Caco-2 (cell line): Measurements from ENCODE around the gene CACNA1S. TPM values are rescaled to one million over a fixed set of nuclear protein-coding genes. Genes with fewer than 3 reads are reported as not detected.

Experiments
- BruUV-seq: library from RNA; stranded (reverse); fragments of 400-500 nt; replicated peaks from 2 replicates; lab custom pipeline; 2021; lab: Mats Ljungman, UMichigan
- CTCF ChIA-PET: fragments of 300-600 bp; sonication (Branson Sonifier 250); formaldehyde crosslinking; loops from one replicate; lab custom pipeline; 2022; ENCODE audit warnings: antibody characterized with exemption; lab: Charles Lee
- POLR2A ChIA-PET: fragments of 300-600 bp; sonication (Branson Sonifier 250); formaldehyde crosslinking; loops from one replicate; lab custom pipeline; 2022; ENCODE audit warnings: antibody characterized with exemption; lab: Charles Lee
- DNase-seq, 2 experiments: peaks; one replicate each; pipeline versions ENCODE4 v3.0.0 to v3.0.0-alpha.2; 2020 to 2022
- H3K27me3 ChIP-seq: replicated peaks from 2 replicates; pipeline ENCODE4 v1.6.0; 2011; ENCODE audit warnings: low read length; ENCODE audit not compliant: control insufficient read depth, insufficient read depth
- H3K36me3 ChIP-seq: 2 replicates; pipeline ENCODE4 v1.5.1; 2011; ENCODE audit warnings: low read length; ENCODE audit not compliant: control insufficient read depth, insufficient read depth
- H3K4me1 ChIP-seq: fragments of 250-450 bp; sonication (Bioruptor Pico); 2 replicates; pipeline ENCODE4 v1.5.1; 2020; ENCODE audit warnings: mild to moderate bottlenecking
- H3K4me3 ChIP-seq: 2 replicates; pipeline ENCODE4 v1.5.1; 2011; ENCODE audit warnings: low read depth, mild to moderate bottlenecking, control low read depth, low read length
- H3K9me3 ChIP-seq: fragments of 250-450 bp; sonication (Bioruptor Pico); 2 replicates; pipeline ENCODE4 v1.5.1; 2020; ENCODE audit warnings: mild to moderate bottlenecking, moderate library complexity
- H3K27ac Mint-ChIP-seq: one replicate; pipeline ENCODE4 v1.8.0; 2022; ENCODE audit warnings: mixed read lengths; ENCODE audit not compliant: unreplicated experiment
- H3K27me3 Mint-ChIP-seq: one replicate; pipeline ENCODE4 v1.8.0; 2022; ENCODE audit warnings: mixed read lengths; ENCODE audit not compliant: insufficient read depth, unreplicated experiment
- H3K36me3 Mint-ChIP-seq: one replicate; pipeline ENCODE4 v1.8.0; 2022; ENCODE audit warnings: mild to moderate bottlenecking, mixed read lengths; ENCODE audit not compliant: insufficient read depth, unreplicated experiment
- H3K4me1 Mint-ChIP-seq: one replicate; pipeline ENCODE4 v1.8.0; 2022; ENCODE audit warnings: low read depth, mixed read lengths; ENCODE audit not compliant: unreplicated experiment
- H3K4me3 Mint-ChIP-seq: one replicate; pipeline ENCODE4 v1.8.0; 2022; ENCODE audit warnings: mild to moderate bottlenecking, moderate library complexity, mixed read lengths; ENCODE audit not compliant: unreplicated experiment
- H3K9me3 Mint-ChIP-seq: one replicate; pipeline ENCODE4 v1.8.0; 2022; ENCODE audit warnings: mixed read lengths; ENCODE audit not compliant: unreplicated experiment
- CTCF ChIP-seq, 2 experiments: fragments of 200-600 bp in 1 of 2; IDR thresholded peaks; 1 replicate in 1 of 2; 2 replicates in 1 of 2; pipeline versions ENCODE4 v1.5.1 to v1.8.0; 2011 to 2022; ENCODE audit warnings: antibody characterized with exemption in 1 of 2, control low read depth in 1 of 2, inconsistent platforms in 1 of 2, low read depth in 1 of 2, low read length in 1 of 2, mild to moderate bottlenecking in 1 of 2, moderate library complexity in 1 of 2; ENCODE audit not compliant: insufficient read depth in 1 of 2, severe bottlenecking in 1 of 2, unreplicated experiment in 1 of 2
- intact Hi-C: fragments of 100-400 bp; cut with micrococcal nuclease; formaldehyde crosslinking; loops from one replicate; pipeline ENCODE4 v1.10.0; 2022; ENCODE audit not compliant: unreplicated experiment
- total RNA-seq: library from RNA; stranded (reverse); gene quantifications from 2 replicates; pipeline ENCODE4 v1.2.3, GENCODE V29; 2022

The CACNA1S gene
- total RNA-seq, 1 experiment from 2014 or later: 0.07 TPM

- H3K27me3 ChIP-seq: no peaks in the 10 kb centered on the region
- BruUV-seq: no TSS peak
- H3K4me3 ChIP-seq: no peak overlapping the region
- TF ChIP-seq CTCF (IDR thresholded peaks at IDR 0.05; ENCODE audit: insufficient read depth in 1 of 2, low read depth in 1 of 2, low read length in 1 of 2, severe bottlenecking in 1 of 2, unreplicated experiment in 1 of 2): no peak
- Mint-ChIP-seq H3K4me3 (no peak overlapping the region), H3K27ac (no peak overlapping the region), H3K36me3 (no peaks in the 10 kb centered on the region), H3K9me3 (no peaks in the 10 kb centered on the region), H3K4me1 (peaks cover 4% of the 10 kb centered on the region), H3K27me3 (no peaks in the 10 kb centered on the region)
- intact Hi-C loops: loop anchor here (1.0 kb wide), 1 partner anchor 24 kb away; no protein-coding TSS in a partner anchor
- ChIA-PET CTCF (no interaction called here), POLR2A (no interaction called here)
- H3K4me1 ChIP-seq: no peaks in the 10 kb centered on the region
- no peaks in the 10 kb centered on the region for H3K9me3 ChIP-seq
- H3K36me3 ChIP-seq: no peaks in the 10 kb centered on the region
- DNase-seq: no peak
Observed at GRCh38 chr1:201090541-201090940, 21.7 kb downstream of the CACNA1S start.

GRCh38 chr1:201089596-201089995 lies 22.6 kb downstream of the CACNA1S start:
- no peak overlapping the region for H3K4me3 Mint-ChIP-seq
- peaks cover 4% of the 10 kb centered on the region for H3K4me1 Mint-ChIP-seq
- H3K27me3 ChIP-seq: no peaks in the 10 kb centered on the region
- TF ChIP-seq CTCF (IDR thresholded peaks at IDR 0.05; ENCODE audit: insufficient read depth in 1 of 2, low read depth in 1 of 2, low read length in 1 of 2, severe bottlenecking in 1 of 2, unreplicated experiment in 1 of 2): no peak
- no peaks in the 10 kb centered on the region for H3K4me1 ChIP-seq
- H3K9me3 ChIP-seq: no peaks in the 10 kb centered on the region
- H3K27me3 Mint-ChIP-seq: no peaks in the 10 kb centered on the region
- no peaks in the 10 kb centered on the region for H3K9me3 Mint-ChIP-seq
- intact Hi-C loops: no loop called here
- ChIA-PET CTCF (no interaction called here), POLR2A (no interaction called here)
- no peak overlapping the region for H3K4me3 ChIP-seq
- DNase-seq: no peak
- H3K36me3 Mint-ChIP-seq: no peaks in the 10 kb centered on the region
- no TSS peak for BruUV-seq
- no peaks in the 10 kb centered on the region for H3K36me3 ChIP-seq
- no peak overlapping the region for H3K27ac Mint-ChIP-seq

- TF ChIP-seq CTCF (IDR thresholded peaks at IDR 0.05; ENCODE audit: insufficient read depth in 1 of 2, low read depth in 1 of 2, low read length in 1 of 2, severe bottlenecking in 1 of 2, unreplicated experiment in 1 of 2): no peak
- CTCF ChIA-PET: no interaction called here
- BruUV-seq: no TSS peak
- no peak for DNase-seq
- Mint-ChIP-seq H3K4me1 (peaks cover 4% of the 10 kb centered on the region), H3K4me3 (no peak overlapping the region), H3K27me3 (no peaks in the 10 kb centered on the region), H3K27ac (no peak overlapping the region), H3K9me3 (no peaks in the 10 kb centered on the region), H3K36me3 (no peaks in the 10 kb centered on the region)
- H3K9me3 ChIP-seq: no peaks in the 10 kb centered on the region
- no peaks in the 10 kb centered on the region for H3K36me3 ChIP-seq
- no peaks in the 10 kb centered on the region for H3K27me3 ChIP-seq
- H3K4me3 ChIP-seq: no peak overlapping the region
- POLR2A ChIA-PET: no interaction called here
- intact Hi-C loops: no loop called here
- no peaks in the 10 kb centered on the region for H3K4me1 ChIP-seq
Observed at GRCh38 chr1:201088901-201089525, 23.2 kb downstream of the CACNA1S start.
